HG03196 (cell line): ENCODE results near the gene OR6C65.
"Not testable (repeated sequence)": the region's sequence is repeated elsewhere in the genome, so short reads cannot be mapped to it uniquely, and the experiment has no call there.

Experiments
- ATAC-seq: cut with Tn5 transposase; IDR thresholded peaks from one replicate; pipeline ENCODE4 v1.9.1; 2021; ENCODE audit not compliant: unreplicated experiment

OR6C65 gene

GRCh38 chr12:55400229-55400628, at the start of gene OR6C65:
TSS of gene OR6C65 (plus strand) at chr12:55400529. CDS start at chr12:55400529, 0 bp downstream.
- no peak for ATAC-seq

DNA sequence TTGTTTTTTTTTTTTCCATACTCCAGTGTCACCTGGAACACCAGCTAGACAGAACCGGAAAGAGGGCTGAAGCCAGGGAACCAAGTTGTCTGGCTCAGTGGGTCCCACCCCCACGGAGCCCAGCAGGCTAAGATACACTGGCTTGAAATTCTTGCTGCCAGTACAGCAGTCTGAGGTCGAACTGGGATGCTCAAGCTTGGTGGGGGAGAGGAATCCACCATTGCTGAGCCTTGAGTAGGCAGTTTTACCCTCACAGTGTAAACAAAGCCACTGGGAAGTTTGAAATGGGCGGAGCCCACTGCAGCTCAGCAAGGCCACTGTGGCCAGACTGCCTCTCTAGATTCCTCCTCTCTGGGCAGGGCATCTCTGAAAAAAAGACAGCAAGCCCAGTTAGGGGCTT, 45.0 kb upstream of the OR6C65 start:
- not testable (repeated sequence) for ATAC-seq

GRCh38 chr12:55362675-55363074, 37.7 kb upstream of the OR6C65 start, which contains the start of gene OR6C75:
TSS of gene OR6C75 (plus strand) at chr12:55362975. CDS start at chr12:55365111, 2,136 bp downstream.
- no peak for ATAC-seq

DNA sequence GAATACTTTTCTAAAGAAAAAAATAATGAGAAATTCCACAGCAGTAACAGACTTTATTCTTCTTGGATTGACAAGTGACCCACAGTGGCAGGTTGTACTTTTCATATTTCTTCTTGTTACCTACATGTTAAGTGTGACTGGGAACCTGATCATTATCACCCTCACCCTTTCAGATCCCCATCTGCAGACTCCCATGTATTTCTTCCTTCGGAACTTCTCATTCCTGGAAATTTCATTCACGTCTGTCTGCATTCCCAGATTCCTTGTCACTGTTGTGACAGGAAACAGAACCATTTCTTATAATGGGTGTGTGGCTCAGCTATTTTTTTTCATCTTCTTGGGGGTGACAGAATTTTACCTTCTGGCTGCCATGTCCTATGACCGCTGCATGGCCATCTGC, 35.2 kb upstream of the OR6C65 start:
- no peak for ATAC-seq

- ATAC-seq: no peak
Measured at GRCh38 chr12:55372521-55372920, 27.8 kb upstream of the OR6C65 start.

- no peak for ATAC-seq
Measured at GRCh38 chr12:55385891-55386290, 14.4 kb upstream of the OR6C65 start.

- ATAC-seq: no peak
Measured at GRCh38 chr12:55392032-55392795, 8.1 kb upstream of the OR6C65 start.

- no peak for ATAC-seq
Measured at GRCh38 chr12:55396326-55396725, 4.0 kb upstream of the OR6C65 start.

DNA sequence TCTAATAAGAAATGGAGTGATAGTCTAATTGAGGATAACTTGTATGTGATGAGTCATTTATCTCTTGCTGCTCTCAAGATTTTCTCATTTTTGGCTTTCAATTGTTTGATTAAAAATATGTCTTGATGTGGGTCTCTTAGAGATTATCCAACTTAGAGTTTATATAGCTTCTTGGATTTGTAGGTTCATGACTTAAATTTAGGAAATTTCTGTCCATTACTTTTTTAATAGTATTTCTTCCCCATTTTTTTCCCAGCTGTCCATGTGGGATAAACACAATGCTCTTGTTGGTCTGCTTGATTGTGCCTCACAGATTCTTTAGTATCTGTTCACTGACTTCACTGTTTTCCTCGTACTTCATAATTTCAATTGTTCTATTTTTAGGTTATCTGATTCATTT, 7.5 kb downstream of the OR6C65 start:
- no peak for ATAC-seq

- not testable (repeated sequence) for ATAC-seq
Measured at GRCh38 chr12:55409133-55409532, 8.8 kb downstream of the OR6C65 start.

GRCh38 chr12:55412138-55412537, 11.8 kb downstream of the OR6C65 start:
- ATAC-seq: not testable (repeated sequence)

- not testable (repeated sequence) for ATAC-seq
Measured at GRCh38 chr12:55413498-55414388, 13.4 kb downstream of the OR6C65 start.

DNA sequence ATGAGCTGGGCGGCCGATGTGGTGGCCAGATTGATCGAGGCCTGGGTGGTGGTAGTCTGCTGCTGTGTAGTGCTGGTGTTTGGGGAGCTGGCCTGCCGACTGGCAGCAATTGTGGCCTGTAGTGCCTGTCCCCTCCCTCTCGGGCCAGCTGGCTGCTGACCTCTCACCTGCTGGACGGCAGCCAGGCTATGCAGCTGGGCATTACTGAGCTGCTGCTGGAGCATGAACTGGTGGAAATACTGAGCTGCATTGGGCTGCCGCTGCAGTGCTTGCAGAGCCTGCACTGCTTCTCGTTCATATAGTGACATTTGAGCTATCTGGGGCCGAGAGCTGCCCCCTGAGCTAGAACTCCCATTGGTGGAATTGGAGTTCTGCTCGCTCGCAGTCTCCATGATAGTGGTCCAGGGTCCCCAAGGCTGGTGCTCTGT, 14.1 kb downstream of the OR6C65 start:
- ATAC-seq: not testable (repeated sequence)

GRCh38 chr12:55414889-55415288, 14.6 kb downstream of the OR6C65 start:
- not testable (repeated sequence) for ATAC-seq

GRCh38 chr12:55416961-55417360, 16.6 kb downstream of the OR6C65 start:
- no peak for ATAC-seq

DNA sequence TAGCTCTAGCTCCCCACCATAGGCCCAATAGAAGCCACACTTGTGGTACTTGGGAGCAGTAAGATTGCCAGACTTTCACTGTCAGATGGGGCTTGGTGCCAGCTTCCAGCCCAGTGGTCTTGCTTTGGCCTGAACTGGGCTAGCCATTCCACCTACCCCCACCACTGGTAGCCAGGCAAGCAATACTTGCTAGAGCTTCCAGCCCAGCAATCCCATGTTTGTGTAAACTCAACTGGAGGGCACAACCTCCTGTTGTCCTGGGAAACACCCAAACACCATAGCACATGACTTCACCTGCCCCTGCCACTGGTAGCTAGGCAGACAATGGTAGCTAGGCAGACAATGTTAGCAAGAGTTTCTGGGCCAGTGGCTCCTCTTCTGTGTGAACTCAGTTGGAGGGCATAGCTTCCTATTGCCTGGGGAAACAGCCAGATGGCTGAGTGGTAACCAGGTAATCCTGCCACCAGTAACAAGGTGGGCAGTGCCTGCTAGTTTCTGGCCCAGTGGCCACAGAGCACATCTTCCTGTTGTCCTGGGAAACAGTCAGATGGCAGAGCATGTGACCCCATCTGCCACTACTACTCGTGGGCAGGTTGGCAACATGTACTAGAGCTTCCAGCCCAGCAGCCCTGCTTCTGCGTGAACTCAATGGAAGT, 20.1 kb downstream of the OR6C65 start:
- ATAC-seq: no peak

DNA sequence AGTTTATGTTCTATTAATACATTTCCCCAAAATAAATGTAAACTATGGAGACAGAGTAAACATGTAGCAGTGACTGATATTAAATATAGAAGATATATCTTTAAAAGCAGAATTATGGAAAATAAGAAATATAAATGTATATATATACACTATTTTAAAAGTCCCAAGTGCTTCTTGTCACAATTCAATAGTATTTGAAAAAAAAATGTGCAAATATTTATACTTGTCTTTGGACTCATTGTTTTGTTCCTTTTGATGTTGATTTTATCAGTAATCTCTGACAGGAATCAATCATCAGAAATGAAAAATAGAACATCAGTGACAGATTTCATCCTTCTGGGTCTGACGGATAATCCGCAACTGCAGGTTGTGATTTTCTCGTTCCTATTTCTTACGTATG, 25.6 kb downstream of the OR6C65 start, which contains the start of gene OR6C76:
TSS of gene OR6C76 (plus strand) at position 301 of the 400 bp plus-strand sequence. CDS start at position 301, 0 bp downstream.
- ATAC-seq: no peak

GRCh38 chr12:55428331-55429243, 28.3 kb downstream of the OR6C65 start:
- ATAC-seq: no peak

DNA sequence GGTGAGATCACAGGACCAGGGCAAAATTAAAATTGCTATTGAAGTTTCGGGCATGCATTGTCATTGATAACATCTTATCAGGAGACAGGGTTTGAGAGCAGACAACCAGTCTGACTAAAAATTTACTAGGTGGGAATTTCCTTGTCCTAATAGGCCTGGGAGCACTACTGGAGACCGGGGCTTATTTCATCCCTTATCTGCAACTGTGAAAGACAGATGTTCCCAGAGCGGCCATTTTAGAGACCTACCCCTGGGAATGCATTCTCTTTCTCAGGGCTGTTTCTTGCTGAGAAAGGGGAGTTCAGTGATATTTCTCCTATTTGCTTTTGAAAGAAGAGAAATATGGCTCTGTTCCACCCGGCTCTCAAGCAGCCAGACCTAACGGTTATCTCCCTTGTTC, 40.9 kb downstream of the OR6C65 start:
- ATAC-seq: not testable (repeated sequence)

GRCh38 chr12:55443776-55444175, 43.4 kb downstream of the OR6C65 start, which contains the start of gene OR6C2:
TSS of gene OR6C2 (plus strand) at chr12:55444076. CDS start at chr12:55452214, 8,138 bp downstream.
- no peak for ATAC-seq
